Diencephalon (tissue), 1 donor: ENCODE results near the gene OLFML2A. TPM values are rescaled to one million over a fixed set of nuclear protein-coding genes. Genes with fewer than 3 reads are reported as not detected.

Source experiments
- total RNA-seq: library from RNA; depleted of rRNA; stranded (reverse); fragments of >200 nt; gene quantifications from one replicate; pipeline ENCODE4 v1.2.3, GENCODE V29; 2014

Gene OLFML2A
- total RNA-seq: 2.3 TPM

GRCh38 chr9:124776954-124777648 lies at the start of gene OLFML2A:
OLFML2A (plus strand) TSS chr9:124777133; CDS start chr9:124777271, 138 bp downstream.

GRCh38 chr9:124771021-124771866 lies 5.7 kb upstream of the OLFML2A start, which contains the start of gene NR6A1:
NR6A1 (minus strand) TSS chr9:124771311.

GRCh38 chr9:124852829-124853531 lies 76.0 kb downstream of the OLFML2A start, which contains the start of gene WDR38:
WDR38 (plus strand) TSS chr9:124853460; CDS start chr9:124853532, 72 bp downstream.

DNA sequence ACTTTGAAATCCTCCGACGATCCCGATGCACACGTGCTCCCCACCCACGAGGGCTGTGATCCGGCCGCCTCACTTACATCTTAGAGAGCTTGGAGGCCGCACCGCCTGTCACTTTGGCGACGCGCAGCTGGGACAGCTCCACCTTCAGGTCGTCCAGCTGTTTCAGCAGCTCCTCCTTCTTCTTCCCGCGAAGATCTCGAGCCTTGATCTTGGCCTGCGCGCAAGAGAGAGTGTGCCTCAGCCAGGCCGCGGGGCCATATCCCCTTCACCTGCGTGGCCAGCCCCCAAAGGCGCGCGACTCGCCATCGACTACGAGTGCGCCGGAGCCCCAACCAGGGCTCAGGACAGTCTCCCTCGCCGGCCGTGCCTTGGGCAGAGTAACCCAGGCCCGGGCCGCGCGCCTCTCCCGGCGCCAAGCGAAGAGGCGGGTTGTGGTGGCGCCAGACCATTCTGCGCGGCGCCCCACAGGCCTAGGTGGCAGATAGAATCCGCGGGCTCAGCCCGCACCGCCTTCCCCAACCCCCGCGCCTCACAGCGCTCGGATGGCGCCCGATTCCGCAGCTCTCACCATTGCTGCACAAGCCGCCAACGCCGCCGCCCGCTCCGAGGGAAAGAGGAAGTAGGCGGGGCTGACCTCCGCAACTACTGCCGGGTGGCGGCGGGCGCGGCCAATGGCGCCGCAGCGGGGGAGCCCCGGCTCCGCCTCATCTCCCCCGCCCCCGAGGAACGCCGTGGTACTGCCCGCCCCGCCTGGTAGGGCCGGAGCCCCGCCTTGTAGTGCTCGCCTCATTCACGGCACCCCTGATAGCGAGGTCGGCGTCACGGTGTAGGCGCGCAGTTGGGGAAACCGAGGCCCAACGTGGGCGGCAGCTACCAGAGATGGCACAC lies 84.7 kb downstream of the OLFML2A start, which contains the start of the genes ARPC5L and RPL35:
Gene ARPC5L (plus strand): TSS at position 789 of the 888 bp plus-strand sequence. CDS start 7,161 bp downstream, outside the sequence.
Gene RPL35 (minus strand): TSS at position 616 of the 888 bp plus-strand sequence. CDS start 45 bp downstream, at position 571.

Other genes starting within 250 kb of the OLFML2A start
- 2.5 TPM for gene NR6A1, start 5.8 kb upstream of the OLFML2A start, total RNA-seq
- 2.1 TPM for gene WDR38, start 76.3 kb downstream of the OLFML2A start, total RNA-seq
- gene RPL35, start 84.8 kb downstream of the OLFML2A start, total RNA-seq: 838 TPM
- 17.8 TPM for gene ARPC5L, start 85.0 kb downstream of the OLFML2A start, total RNA-seq
- 29.1 TPM for gene GOLGA1, start 163.9 kb downstream of the OLFML2A start, total RNA-seq